GM23248 (cell line): ENCODE results near the gene CLDN19.

Source experiments
- EZH2 ChIP-seq: fragments of 200-600 bp; sonication (generic); IDR thresholded peaks from 2 replicates; pipeline ENCODE4 v1.6.1; 2018; ENCODE audit warnings: antibody characterized with exemption, mild to moderate bottlenecking; ENCODE audit not compliant: insufficient read depth, poor library complexity, severe bottlenecking
- EZH2phosphoT487 ChIP-seq: fragments of 200-600 bp; sonication (generic); IDR thresholded peaks from 2 replicates; pipeline ENCODE4 v1.6.1; 2018; ENCODE audit warnings: antibody characterized with exemption, moderate library complexity, mild to moderate bottlenecking, low read depth; ENCODE audit not compliant: insufficient read depth

- TF ChIP-seq EZH2phosphoT487, result no peak
- TF ChIP-seq EZH2, result no peak
These were observed 9.0 kb downstream of the CLDN19 start for GRCh38 chr1:42730988-42731387.
